ENCODE data around the gene LGR5.

DNA sequence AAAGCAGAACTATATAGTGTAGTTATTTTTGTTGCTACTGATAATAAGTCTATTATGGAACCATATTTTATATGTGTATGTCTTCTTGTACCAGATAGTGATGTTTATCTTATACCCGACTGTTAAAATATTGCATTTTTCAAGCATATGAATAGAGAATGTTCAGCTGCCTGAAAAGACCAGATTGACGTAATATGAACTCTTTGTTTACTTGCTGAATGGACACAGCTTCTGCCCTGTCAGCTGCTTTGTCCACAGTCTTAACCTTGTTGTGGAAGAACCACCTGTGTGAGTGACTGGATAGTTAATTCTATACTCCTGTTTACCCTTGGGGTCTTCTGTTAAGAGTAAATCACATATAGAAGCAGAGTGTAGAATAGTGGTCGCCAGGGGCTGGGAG lies 109.3 kb downstream of the LGR5 start:
- TF ChIP-seq EGR1 (IDR thresholded peaks at IDR 0.05; ENCODE audit: borderline replicate concordance in 1 of 2, low read depth in 2 of 2, low read length in 2 of 2) (no peak), NRF1 (conservative IDR thresholded peaks at IDR 0.05; ENCODE audit: low read depth, low read length) (no peak)
- TF ChIP-seq, protein P1, sequence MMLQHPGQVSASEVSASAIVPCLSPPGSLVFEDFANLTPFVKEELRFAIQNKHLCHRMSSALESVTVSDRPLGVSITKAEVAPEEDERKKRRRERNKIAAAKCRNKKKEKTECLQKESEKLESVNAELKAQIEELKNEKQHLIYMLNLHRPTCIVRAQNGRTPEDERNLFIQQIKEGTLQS (IDR thresholded peaks at IDR 0.05; ENCODE audit: borderline replicate concordance, extremely low read depth, low read depth, low read length): no peak
- TF ChIP-seq, protein P2, sequence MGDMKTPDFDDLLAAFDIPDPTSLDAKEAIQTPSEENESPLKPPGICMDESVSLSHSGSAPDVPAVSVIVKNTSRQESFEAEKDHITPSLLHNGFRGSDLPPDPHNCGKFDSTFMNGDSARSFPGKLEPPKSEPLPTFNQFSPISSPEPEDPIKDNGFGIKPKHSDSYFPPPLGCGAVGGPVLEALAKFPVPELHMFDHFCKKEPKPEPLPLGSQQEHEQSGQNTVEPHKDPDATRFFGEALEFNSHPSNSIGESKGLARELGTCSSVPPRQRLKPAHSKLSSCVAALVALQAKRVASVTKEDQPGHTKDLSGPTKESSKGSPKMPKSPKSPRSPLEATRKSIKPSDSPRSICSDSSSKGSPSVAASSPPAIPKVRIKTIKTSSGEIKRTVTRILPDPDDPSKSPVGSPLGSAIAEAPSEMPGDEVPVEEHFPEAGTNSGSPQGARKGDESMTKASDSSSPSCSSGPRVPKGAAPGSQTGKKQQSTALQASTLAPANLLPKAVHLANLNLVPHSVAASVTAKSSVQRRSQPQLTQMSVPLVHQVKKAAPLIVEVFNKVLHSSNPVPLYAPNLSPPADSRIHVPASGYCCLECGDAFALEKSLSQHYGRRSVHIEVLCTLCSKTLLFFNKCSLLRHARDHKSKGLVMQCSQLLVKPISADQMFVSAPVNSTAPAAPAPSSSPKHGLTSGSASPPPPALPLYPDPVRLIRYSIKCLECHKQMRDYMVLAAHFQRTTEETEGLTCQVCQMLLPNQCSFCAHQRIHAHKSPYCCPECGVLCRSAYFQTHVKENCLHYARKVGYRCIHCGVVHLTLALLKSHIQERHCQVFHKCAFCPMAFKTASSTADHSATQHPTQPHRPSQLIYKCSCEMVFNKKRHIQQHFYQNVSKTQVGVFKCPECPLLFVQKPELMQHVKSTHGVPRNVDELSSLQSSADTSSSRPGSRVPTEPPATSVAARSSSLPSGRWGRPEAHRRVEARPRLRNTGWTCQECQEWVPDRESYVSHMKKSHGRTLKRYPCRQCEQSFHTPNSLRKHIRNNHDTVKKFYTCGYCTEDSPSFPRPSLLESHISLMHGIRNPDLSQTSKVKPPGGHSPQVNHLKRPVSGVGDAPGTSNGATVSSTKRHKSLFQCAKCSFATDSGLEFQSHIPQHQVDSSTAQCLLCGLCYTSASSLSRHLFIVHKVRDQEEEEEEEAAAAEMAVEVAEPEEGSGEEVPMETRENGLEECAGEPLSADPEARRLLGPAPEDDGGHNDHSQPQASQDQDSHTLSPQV (IDR thresholded peaks at IDR 0.05): no peak
- TF ChIP-seq, protein P3, sequence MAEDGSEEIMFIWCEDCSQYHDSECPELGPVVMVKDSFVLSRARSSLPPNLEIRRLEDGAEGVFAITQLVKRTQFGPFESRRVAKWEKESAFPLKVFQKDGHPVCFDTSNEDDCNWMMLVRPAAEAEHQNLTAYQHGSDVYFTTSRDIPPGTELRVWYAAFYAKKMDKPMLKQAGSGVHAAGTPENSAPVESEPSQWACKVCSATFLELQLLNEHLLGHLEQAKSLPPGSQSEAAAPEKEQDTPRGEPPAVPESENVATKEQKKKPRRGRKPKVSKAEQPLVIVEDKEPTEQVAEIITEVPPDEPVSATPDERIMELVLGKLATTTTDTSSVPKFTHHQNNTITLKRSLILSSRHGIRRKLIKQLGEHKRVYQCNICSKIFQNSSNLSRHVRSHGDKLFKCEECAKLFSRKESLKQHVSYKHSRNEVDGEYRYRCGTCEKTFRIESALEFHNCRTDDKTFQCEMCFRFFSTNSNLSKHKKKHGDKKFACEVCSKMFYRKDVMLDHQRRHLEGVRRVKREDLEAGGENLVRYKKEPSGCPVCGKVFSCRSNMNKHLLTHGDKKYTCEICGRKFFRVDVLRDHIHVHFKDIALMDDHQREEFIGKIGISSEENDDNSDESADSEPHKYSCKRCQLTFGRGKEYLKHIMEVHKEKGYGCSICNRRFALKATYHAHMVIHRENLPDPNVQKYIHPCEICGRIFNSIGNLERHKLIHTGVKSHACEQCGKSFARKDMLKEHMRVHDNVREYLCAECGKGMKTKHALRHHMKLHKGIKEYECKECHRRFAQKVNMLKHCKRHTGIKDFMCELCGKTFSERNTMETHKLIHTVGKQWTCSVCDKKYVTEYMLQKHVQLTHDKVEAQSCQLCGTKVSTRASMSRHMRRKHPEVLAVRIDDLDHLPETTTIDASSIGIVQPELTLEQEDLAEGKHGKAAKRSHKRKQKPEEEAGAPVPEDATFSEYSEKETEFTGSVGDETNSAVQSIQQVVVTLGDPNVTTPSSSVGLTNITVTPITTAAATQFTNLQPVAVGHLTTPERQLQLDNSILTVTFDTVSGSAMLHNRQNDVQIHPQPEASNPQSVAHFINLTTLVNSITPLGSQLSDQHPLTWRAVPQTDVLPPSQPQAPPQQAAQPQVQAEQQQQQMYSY (CRISPR knock-in tag; IDR thresholded peaks at IDR 0.05): no peak

Measured in GM12878 (cell line).